Fibroblast of lung (primary cell): ENCODE data around the gene TUBA4B. TPM values are rescaled to one million over a fixed set of nuclear protein-coding genes. Genes with fewer than 3 reads are reported as not detected.

Source experiments
- DNase-seq, 2 donors: peaks; one replicate each; pipeline versions ENCODE4 v3.0.0 to v3.0.0-alpha.2; 2010; ENCODE audit warnings: low read depth in 2 of 2
- H2AFZ ChIP-seq: 2 replicates; pipeline ENCODE4 v1.5.1; 2012; ENCODE audit warnings: low read length, control low read depth, inconsistent platforms
- H3K27ac ChIP-seq: 2 replicates; pipeline ENCODE4 v1.5.1; 2011; ENCODE audit warnings: low read length, control low read depth; ENCODE audit not compliant: insufficient read depth
- H3K27me3 ChIP-seq: 2 replicates; pipeline ENCODE4 v1.5.1; 2011; ENCODE audit warnings: mild to moderate bottlenecking, low read length; ENCODE audit not compliant: control insufficient read depth, insufficient read depth
- H3K36me3 ChIP-seq: 2 replicates; pipeline ENCODE4 v1.5.1; 2011; ENCODE audit warnings: low read length; ENCODE audit not compliant: control insufficient read depth, insufficient read depth
- H3K4me1 ChIP-seq: 2 replicates; pipeline ENCODE4 v1.5.1; 2011; ENCODE audit warnings: low read length; ENCODE audit not compliant: control insufficient read depth, insufficient read depth; ENCODE audit errors: extremely low read depth
- H3K4me2 ChIP-seq: 2 replicates; pipeline ENCODE4 v1.5.1; 2011; ENCODE audit warnings: low read length, control low read depth; ENCODE audit not compliant: insufficient read depth; ENCODE audit errors: extremely low read depth
- H3K4me3 ChIP-seq, 4 experiments: fragments of 200-600 bp in 1 of 4; sonication (generic) in 1 of 4; replicated peaks in 1 of 4; 2 replicates each; pipeline ENCODE4 v1.5.1; 2011 to 2016; ENCODE audit warnings: low read length in 4 of 4, low read depth in 3 of 4, mild to moderate bottlenecking in 3 of 4, control low read depth in 2 of 4, inconsistent platforms in 1 of 4, mixed read lengths in 1 of 4; ENCODE audit not compliant: insufficient read depth in 1 of 4; ENCODE audit errors: control extremely low read depth in 1 of 4
- H3K79me2 ChIP-seq: 2 replicates; pipeline ENCODE4 v1.5.1; 2012; ENCODE audit warnings: mild to moderate bottlenecking, low read length, inconsistent platforms; ENCODE audit not compliant: control insufficient read depth, insufficient read depth
- H3K9ac ChIP-seq: 2 replicates; pipeline ENCODE4 v1.5.1; 2011; ENCODE audit warnings: mild to moderate bottlenecking, low read length, control low read depth; ENCODE audit not compliant: insufficient read depth
- H3K9me3 ChIP-seq: 2 replicates; pipeline ENCODE4 v1.5.1; 2012; ENCODE audit warnings: low read depth, low read length; ENCODE audit not compliant: control insufficient read depth, insufficient read depth
- H4K20me1 ChIP-seq: 2 replicates; pipeline ENCODE4 v1.5.1; 2011; ENCODE audit warnings: low read length; ENCODE audit not compliant: control insufficient read depth, insufficient read depth; ENCODE audit errors: extremely low read depth
- CTCF ChIP-seq, 2 donors: IDR thresholded peaks in 1 of 2; conservative IDR thresholded peaks in 1 of 2; 1 replicate in 1 of 2; 2 replicates in 1 of 2; pipeline ENCODE4 v1.5.1; 2011 to 2012; ENCODE audit warnings: low read length in 2 of 2, control low read depth in 1 of 2, inconsistent platforms in 1 of 2, low read depth in 1 of 2, mild to moderate bottlenecking in 1 of 2
- EZH2 ChIP-seq: IDR thresholded peaks from 2 replicates; pipeline ENCODE4 v1.5.1; 2012; ENCODE audit warnings: low read length, control low read depth, mild to moderate bottlenecking; ENCODE audit errors: missing control alignments
- polyA plus RNA-seq, 2 donors: library from polyadenylated mRNA; depleted of rRNA in 1 of 2; stranded (reverse) in 1 of 2; unstranded in 1 of 2; fragments of >200 nt; gene quantifications; 2 replicates each; pipeline ENCODE4 v1.2.1, GENCODE V29; 2011 to 2012; ENCODE audit warnings: missing spikeins in 1 of 2
- total RNA-seq: library from RNA; depleted of rRNA; stranded (reverse); fragments of >200 nt; gene quantifications from 2 replicates; pipeline ENCODE4 v1.2.1, GENCODE V29; 2014

Gene TUBA4B
- total and polyA plus RNA-seq, 2 donors (not counting 1 experiment from before 2014, with no cell fraction given) = not detected

- H3K4me2 ChIP-seq = no peak overlapping the region
These were observed 37.0 kb upstream of the TUBA4B start for GRCh38 chr2:219215871-219216534.

GRCh38 chr2:219216535-219216915, 36.5 kb upstream of the TUBA4B start:
- H3K9ac ChIP-seq = no peak overlapping the region
- H3K27me3 ChIP-seq = no peaks in the 10 kb centered on the region
- peaks cover 13% of the 10 kb centered on the region for H3K4me1 ChIP-seq
- no peak overlapping the region for H3K4me3 ChIP-seq
- no peak overlapping the region for H2AFZ ChIP-seq
- no peaks in the 10 kb centered on the region for H3K79me2 ChIP-seq
- no peak overlapping the region for H3K4me2 ChIP-seq
- TF ChIP-seq EZH2 (no peak), CTCF (conservative IDR thresholded peaks at IDR 0.05 in 1 of 2, IDR thresholded peaks at IDR 0.05 in 1 of 2; ENCODE audit: low read depth in 1 of 2, low read length in 2 of 2) (no peak)
- H4K20me1 ChIP-seq = no peaks in the 10 kb centered on the region
- DNase-seq = no peak
- H3K27ac ChIP-seq = no peak overlapping the region
- H3K9me3 ChIP-seq = no peaks in the 10 kb centered on the region
- H3K36me3 ChIP-seq = peaks cover 29% of the 10 kb centered on the region

More at GRCh38 chr2:219215871-219216534, 37.0 kb upstream of the TUBA4B start:
- no peak overlapping the region for H3K27ac ChIP-seq
- no peaks in the 10 kb centered on the region for H3K9me3 ChIP-seq
- no peaks in the 10 kb centered on the region for H3K27me3 ChIP-seq
- H3K36me3 ChIP-seq = peaks cover 29% of the 10 kb centered on the region
- H3K79me2 ChIP-seq = no peaks in the 10 kb centered on the region
- no peak overlapping the region for H3K9ac ChIP-seq
- peaks cover 13% of the 10 kb centered on the region for H3K4me1 ChIP-seq
- H2AFZ ChIP-seq = no peak overlapping the region
- DNase-seq = no peak
- no peak for TF ChIP-seq EZH2
- no peak for TF ChIP-seq CTCF (conservative IDR thresholded peaks at IDR 0.05 in 1 of 2, IDR thresholded peaks at IDR 0.05 in 1 of 2; ENCODE audit: low read depth in 1 of 2, low read length in 2 of 2)
- H3K4me3 ChIP-seq = no peak overlapping the region
- H4K20me1 ChIP-seq = no peaks in the 10 kb centered on the region

GRCh38 chr2:219218217-219218731, 34.8 kb upstream of the TUBA4B start:
- Histone ChIP-seq H3K4me2 (peak overlapping the region; percentile 74), H3K79me2 (no peaks in the 10 kb centered on the region), H3K4me1 (peaks cover 13% of the 10 kb centered on the region), H3K9ac (peak overlapping the region; percentile 74), H3K4me3 (peak overlapping the region; percentile 43 to 65 (median 53)), H3K27me3 (no peaks in the 10 kb centered on the region), H3K27ac (peak overlapping the region; percentile 87), H2AFZ (peak overlapping the region; percentile 9), H3K9me3 (no peaks in the 10 kb centered on the region), H4K20me1 (no peaks in the 10 kb centered on the region), H3K36me3 (peaks cover 23% of the 10 kb centered on the region)
- TF ChIP-seq EZH2 (no peak), CTCF (conservative IDR thresholded peaks at IDR 0.05 in 1 of 2, IDR thresholded peaks at IDR 0.05 in 1 of 2; ENCODE audit: low read depth in 1 of 2, low read length in 2 of 2) (no peak)
- peak; percentile 69 to 81 for DNase-seq
